Stomach (tissue), 9 donors: ENCODE results near the gene VGF. TPM values are rescaled to one million over a fixed set of nuclear protein-coding genes. Genes with fewer than 3 reads are reported as not detected.

Experiments used
- DNase-seq, 2 donors: peaks; one replicate each; pipeline versions ENCODE4 v3.0.0 to v3.0.0-alpha.2; 2013 to 2019
- H3K27ac ChIP-seq, 5 donors: fragments of 200-600 bp in 4 of 5; sonication (generic) in 4 of 5; one replicate each; pipeline ENCODE4 v1.5.1; 2013 to 2019; ENCODE audit warnings: mild to moderate bottlenecking in 1 of 5, moderate library complexity in 1 of 5
- H3K27me3 ChIP-seq, 3 donors: fragments of 200-600 bp; sonication (generic); one replicate each; pipeline ENCODE4 v1.5.1; 2017 to 2019; ENCODE audit warnings: mixed run types in 1 of 3
- H3K36me3 ChIP-seq, 4 donors: fragments of 200-600 bp; sonication (generic); 1 replicate in 3 of 4; 2 replicates in 1 of 4; pipeline ENCODE4 v1.5.1; 2016 to 2019
- H3K4me1 ChIP-seq, 4 donors: fragments of 200-600 bp; sonication (generic); one replicate each; pipeline ENCODE4 v1.5.1; 2016 to 2019
- H3K4me3 ChIP-seq, 4 donors: fragments of 200-600 bp; sonication (generic) in 3 of 4; one replicate each; pipeline ENCODE4 v1.5.1; 2016 to 2019; ENCODE audit warnings: mild to moderate bottlenecking in 1 of 4
- H3K9me3 ChIP-seq, 4 donors: fragments of 200-600 bp; sonication (generic); one replicate each; pipeline ENCODE4 v1.5.1; 2016 to 2019
- EP300 ChIP-seq: sonication (generic); formaldehyde crosslinking; IDR thresholded peaks from one replicate; pipeline ENCODE4 v1.6.1; 2017; ENCODE audit warnings: antibody characterized with exemption
- POLR2A ChIP-seq, 4 donors: fragments of 450-650 bp; IDR thresholded peaks; one replicate each; pipeline ENCODE4 v1.6.1; 2016; ENCODE audit warnings: antibody characterized with exemption in 4 of 4, control low read depth in 2 of 4, mild to moderate bottlenecking in 1 of 4, moderate library complexity in 1 of 4
- POLR2AphosphoS5 ChIP-seq, 3 donors: sonication (generic); formaldehyde crosslinking; IDR thresholded peaks; one replicate each; pipeline ENCODE4 v1.6.1; 2016; ENCODE audit warnings: antibody characterized with exemption in 3 of 3
- WGBS, 5 donors: extraction: QIAGEN DNeasy Blood & Tissue Kit in 3 of 5; methylation state at CpG; one replicate each; pipeline versions ENCODE4 v1.1.5 to v1.1.7; 2013 to 2018; 5-methylcytosine and 5-hydroxymethylcytosine counted together
- intact Hi-C: fragments of 100-400 bp; cut with DNase I; formaldehyde crosslinking; loops from one replicate; pipeline ENCODE4 v1.15.1; 2023; ENCODE audit warnings: low total_unique reads
- polyA plus RNA-seq, 3 donors: library from polyadenylated mRNA; stranded (reverse); fragments of 200-250 nt; gene quantifications; one replicate each; pipeline ENCODE4 v1.2.3, GENCODE V29; 2013
- total RNA-seq, 5 donors: library from RNA; depleted of rRNA; stranded (reverse); fragments of >200 nt; gene quantifications; one replicate each; pipeline versions ENCODE4 v1.1.0 to v1.2.3, GENCODE V29; 2014 to 2016
- TF ChIP-seq, protein P1 (sequence below), 7 experiments: fragments of 450-650 bp in 4 of 7; fragments of 200-600 bp in 3 of 7; sonication (generic) in 3 of 7; IDR thresholded peaks; one replicate each; pipeline ENCODE4 v1.5.1; 2016 to 2019; ENCODE audit warnings: antibody characterized with exemption in 7 of 7, control low read depth in 2 of 7, mild to moderate bottlenecking in 1 of 7
- donor health status: healthy with polysubstance abuse.
- donor health status: Bipolar disorder and iron deficiency.
- donor health status: healthy.

VGF gene
- total and polyA plus RNA-seq, 8 donors, result 0.15 to 5.8 (median 0.65) TPM; not detected in 4

DNA sequence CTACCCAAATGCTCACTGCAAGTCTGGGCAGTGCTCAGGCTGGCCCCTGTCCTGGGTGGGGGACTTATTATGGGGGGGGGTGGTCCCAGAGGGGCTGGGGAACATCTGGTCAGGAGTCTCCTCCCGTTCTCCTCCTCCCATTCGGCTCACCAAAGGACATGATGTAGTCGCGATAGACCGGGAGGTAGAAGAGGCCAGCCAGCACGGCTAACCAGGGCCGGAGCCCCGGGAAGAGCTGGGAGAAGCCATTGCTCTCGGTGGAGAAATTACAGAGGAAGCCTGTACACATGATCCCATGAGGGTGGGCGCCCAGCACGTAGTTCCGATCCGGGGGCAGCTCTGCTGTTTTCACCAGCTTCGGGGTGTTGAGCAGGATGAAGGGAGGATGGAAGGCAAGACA lies 33.1 kb upstream of the VGF start:
- 66 to 77% (median 74%) methylated on average over 12 to 14 of the region's 14 CpGs for WGBS, 5 donors
- TF ChIP-seq EP300 (no peak), POLR2A (IDR thresholded peaks at IDR 0.05) (no peak), POLR2AphosphoS5 (IDR thresholded peaks at IDR 0.05) (no peak)
- TF ChIP-seq, protein P1, sequence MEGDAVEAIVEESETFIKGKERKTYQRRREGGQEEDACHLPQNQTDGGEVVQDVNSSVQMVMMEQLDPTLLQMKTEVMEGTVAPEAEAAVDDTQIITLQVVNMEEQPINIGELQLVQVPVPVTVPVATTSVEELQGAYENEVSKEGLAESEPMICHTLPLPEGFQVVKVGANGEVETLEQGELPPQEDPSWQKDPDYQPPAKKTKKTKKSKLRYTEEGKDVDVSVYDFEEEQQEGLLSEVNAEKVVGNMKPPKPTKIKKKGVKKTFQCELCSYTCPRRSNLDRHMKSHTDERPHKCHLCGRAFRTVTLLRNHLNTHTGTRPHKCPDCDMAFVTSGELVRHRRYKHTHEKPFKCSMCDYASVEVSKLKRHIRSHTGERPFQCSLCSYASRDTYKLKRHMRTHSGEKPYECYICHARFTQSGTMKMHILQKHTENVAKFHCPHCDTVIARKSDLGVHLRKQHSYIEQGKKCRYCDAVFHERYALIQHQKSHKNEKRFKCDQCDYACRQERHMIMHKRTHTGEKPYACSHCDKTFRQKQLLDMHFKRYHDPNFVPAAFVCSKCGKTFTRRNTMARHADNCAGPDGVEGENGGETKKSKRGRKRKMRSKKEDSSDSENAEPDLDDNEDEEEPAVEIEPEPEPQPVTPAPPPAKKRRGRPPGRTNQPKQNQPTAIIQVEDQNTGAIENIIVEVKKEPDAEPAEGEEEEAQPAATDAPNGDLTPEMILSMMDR (IDR thresholded peaks at IDR 0.05), result no peak
- Histone ChIP-seq H3K9me3 (no peaks in the 10 kb centered on the region), H3K27ac (no peak overlapping the region), H3K4me3 (no peak overlapping the region), H3K4me1 (peaks cover 11 to 18% (median 16%) of the 10 kb centered on the region in 4 donors), H3K27me3 (peaks cover 0 to 82% (median 28%) of the 10 kb centered on the region in 3 donors), H3K36me3 (no peaks in the 10 kb centered on the region)
- DNase-seq, result no peak
- intact Hi-C loops, result no loop called here

- no peak overlapping the region for H3K4me3 ChIP-seq
- no peaks in the 10 kb centered on the region for H3K9me3 ChIP-seq
- peaks cover 0 to 82% (median 28%) of the 10 kb centered on the region in 3 donors for H3K27me3 ChIP-seq
- intact Hi-C loops, result no loop called here
- H3K36me3 ChIP-seq, result no peaks in the 10 kb centered on the region
- no peak for DNase-seq
- no peak overlapping the region for H3K27ac ChIP-seq
- peaks cover 11 to 18% (median 16%) of the 10 kb centered on the region in 4 donors for H3K4me1 ChIP-seq
- 59 to 76% (median 71%) methylated on average over 14 to 21 of the region's 21 CpGs for WGBS, 5 donors
- TF ChIP-seq POLR2AphosphoS5 (IDR thresholded peaks at IDR 0.05) (no peak), POLR2A (IDR thresholded peaks at IDR 0.05) (no peak), EP300 (no peak)
- TF ChIP-seq, protein P1 (IDR thresholded peaks at IDR 0.05), result no peak
Measured at GRCh38 chr7:101197991-101198390, 32.6 kb upstream of the VGF start.

- Histone ChIP-seq H3K36me3 (no peaks in the 10 kb centered on the region), H3K27me3 (peaks cover 0 to 62% (median 7%) of the 10 kb centered on the region in 3 donors), H3K9me3 (no peaks in the 10 kb centered on the region), H3K4me1 (peaks cover 0 to 6% (median 2%) of the 10 kb centered on the region in 4 donors), H3K27ac (no peak overlapping the region), H3K4me3 (no peak overlapping the region)
- intact Hi-C loops, result no loop called here
- no peak for DNase-seq
- TF ChIP-seq EP300, result no peak
- no peak for TF ChIP-seq POLR2AphosphoS5 (IDR thresholded peaks at IDR 0.05)
- no peak for TF ChIP-seq POLR2A (IDR thresholded peaks at IDR 0.05)
- TF ChIP-seq, protein P1 (IDR thresholded peaks at IDR 0.05), result no peak
- 81 to 89% (median 84%) methylated on average over 14 to 17 of the region's 17 CpGs for WGBS, 5 donors
Measured at GRCh38 chr7:101195884-101196283, 30.5 kb upstream of the VGF start.

DNA sequence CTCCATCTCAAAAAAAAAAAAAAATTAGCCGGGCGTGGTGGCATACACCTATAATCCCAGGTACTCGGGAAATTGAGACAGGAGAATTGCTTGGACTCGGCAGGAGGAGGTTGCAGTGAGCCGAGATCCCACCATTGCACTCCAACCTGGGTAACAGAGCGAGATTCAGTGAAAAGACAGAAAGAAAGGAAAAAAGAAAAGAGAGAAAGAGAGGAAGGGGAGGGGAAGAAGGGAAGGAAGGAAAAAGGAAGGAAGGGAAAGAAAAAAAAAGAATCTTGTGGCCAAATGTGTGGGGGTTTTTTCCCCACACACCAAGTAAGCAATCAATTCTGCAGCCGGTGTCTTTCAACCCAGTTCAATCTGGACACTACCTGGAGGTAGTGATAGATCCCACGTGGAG lies 23.7 kb upstream of the VGF start:
- H3K4me3 ChIP-seq, result no peak overlapping the region
- H3K27ac ChIP-seq, result no peak overlapping the region
- TF ChIP-seq POLR2AphosphoS5 (IDR thresholded peaks at IDR 0.05), result no peak
- no peak for TF ChIP-seq EP300
- TF ChIP-seq, protein P1 (IDR thresholded peaks at IDR 0.05), result no peak
- TF ChIP-seq POLR2A (IDR thresholded peaks at IDR 0.05), result no peak
- WGBS, 5 donors, result 78 to 83% (median 79%) methylated on average over 8 of the region's 8 CpGs
- H3K9me3 ChIP-seq, result no peaks in the 10 kb centered on the region
- H3K27me3 ChIP-seq, result peaks cover 0 to 40% (median 0%) of the 10 kb centered on the region in 3 donors
- DNase-seq, result no peak
- peaks cover 0 to 6% (median 0%) of the 10 kb centered on the region in 4 donors for H3K4me1 ChIP-seq
- intact Hi-C loops, result no loop called here
- H3K36me3 ChIP-seq, result no peaks in the 10 kb centered on the region
